ENCODE results near the gene EZH1.
"Not testable (repeated sequence)": the region's sequence is repeated elsewhere in the genome, so short reads cannot be mapped to it uniquely, and the experiment has no call there.

Gene EZH1

DNA sequence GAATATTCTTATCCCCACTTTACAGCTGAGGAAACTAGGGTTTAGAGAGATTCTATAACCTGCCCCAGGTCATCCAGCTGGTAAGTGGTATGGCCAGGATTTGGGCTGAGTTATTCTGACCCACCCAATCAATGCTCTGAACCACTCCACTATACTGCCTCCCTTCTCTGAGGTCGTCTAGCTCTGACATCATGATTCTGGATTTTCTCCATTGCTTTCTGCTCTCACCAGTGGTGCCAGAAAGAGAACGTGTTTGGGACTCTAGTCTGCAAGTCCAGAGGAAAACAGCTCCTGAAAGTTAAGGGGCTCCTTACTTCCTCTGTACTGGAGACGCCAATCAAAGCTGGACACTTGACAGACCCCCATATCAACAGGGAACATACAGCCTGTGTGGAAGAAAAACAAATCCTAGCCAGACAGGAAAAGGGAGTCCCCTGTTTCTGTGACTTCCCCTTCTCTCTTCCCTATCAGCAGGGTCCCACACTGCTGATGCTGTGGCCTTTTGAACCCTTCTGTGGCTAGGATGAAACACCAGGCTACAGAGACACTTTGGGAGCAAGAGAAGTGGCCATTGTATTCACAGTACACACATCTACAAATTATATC lies 6.0 kb upstream of the EZH1 start:
- H3K27me3 ChIP-seq (ENCODE audit: control insufficient read depth in 5 of 5, insufficient read depth in 4 of 5, low read length in 5 of 5): no peaks in the 10 kb centered on the region
- no peaks in the 10 kb centered on the region for H3K9me3 ChIP-seq (ENCODE audit: control insufficient read depth in 5 of 5, low read length in 5 of 5)
- peaks cover 25 to 59% (median 52%) of the 10 kb centered on the region in 5 donors for H3K4me1 ChIP-seq (ENCODE audit: control insufficient read depth in 5 of 5, insufficient read depth in 5 of 5, low read length in 5 of 5)
- no peak overlapping the region for H3K4me3 ChIP-seq (ENCODE audit: low read depth in 1 of 5, low read length in 5 of 5)
- peak overlapping the region in 2 of 5 donors; percentile 5 to 46 for H3K9ac ChIP-seq (ENCODE audit: low read length in 5 of 5)
- H3K27ac ChIP-seq (ENCODE audit: low read depth, low read length): peak overlapping the region; percentile 97
- H3K36me3 ChIP-seq (ENCODE audit: control insufficient read depth in 5 of 5, insufficient read depth in 5 of 5, low read length in 5 of 5): no peaks in the 10 kb centered on the region

DNA sequence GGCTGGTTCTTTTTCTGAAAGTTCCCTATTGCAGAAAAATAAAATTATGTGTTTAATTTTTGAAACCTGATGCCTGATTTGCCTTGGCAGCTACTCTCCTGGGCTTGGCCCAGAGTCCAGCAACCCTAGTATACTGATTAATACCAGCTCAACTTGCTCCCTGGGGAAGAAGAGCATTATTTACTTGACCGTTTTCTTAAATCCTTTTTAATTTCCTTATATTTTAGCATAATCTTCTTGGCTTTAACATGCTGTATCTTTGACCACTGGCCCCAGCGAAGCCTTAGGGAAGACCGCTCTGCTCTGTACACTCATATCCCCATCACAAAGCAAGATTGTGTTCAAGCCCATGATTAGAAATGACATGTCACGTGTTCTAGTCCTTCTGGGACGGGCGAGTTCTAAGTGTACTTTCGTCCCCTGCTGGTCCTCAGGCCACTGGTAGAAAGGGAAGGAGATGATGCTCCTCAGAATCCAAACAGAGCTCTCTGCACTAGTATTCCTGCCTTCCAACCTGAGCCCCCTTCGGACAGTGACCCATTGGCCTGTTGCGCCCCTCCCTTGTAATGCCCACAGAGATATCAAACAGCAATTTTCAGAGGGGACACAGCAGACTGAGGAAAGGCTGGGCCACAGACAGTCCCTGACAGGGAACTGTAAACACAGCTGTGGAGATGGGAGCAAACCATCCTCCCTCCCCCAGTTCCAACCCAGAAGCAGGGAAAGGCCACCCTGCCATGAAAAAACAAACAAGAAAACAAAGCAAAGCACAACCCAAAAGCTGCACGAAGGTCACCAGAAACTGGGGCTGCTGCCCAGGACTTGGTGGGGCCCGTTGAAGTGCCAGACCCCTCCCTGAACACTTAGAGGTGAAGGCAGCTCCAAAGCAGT lies 4.3 kb upstream of the EZH1 start:
- H3K27me3 ChIP-seq (ENCODE audit: control insufficient read depth in 5 of 5, insufficient read depth in 4 of 5, low read length in 5 of 5): no peaks in the 10 kb centered on the region
- peak overlapping the region in 2 of 5 donors; percentile 11 to 37 for H3K4me3 ChIP-seq (ENCODE audit: low read depth in 1 of 5, low read length in 5 of 5)
- peak overlapping the region in 3 of 5 donors; percentile 55 to 84 (median 59) for H3K9ac ChIP-seq (ENCODE audit: low read length in 5 of 5)
- no peaks in the 10 kb centered on the region for H3K9me3 ChIP-seq (ENCODE audit: control insufficient read depth in 5 of 5, low read length in 5 of 5)
- no peaks in the 10 kb centered on the region for H3K36me3 ChIP-seq (ENCODE audit: control insufficient read depth in 5 of 5, insufficient read depth in 5 of 5, low read length in 5 of 5)
- peaks cover 25 to 53% (median 49%) of the 10 kb centered on the region in 5 donors for H3K4me1 ChIP-seq (ENCODE audit: control insufficient read depth in 5 of 5, insufficient read depth in 5 of 5, low read length in 5 of 5)
- H3K27ac ChIP-seq (ENCODE audit: low read depth, low read length): peak overlapping the region; percentile 97

DNA sequence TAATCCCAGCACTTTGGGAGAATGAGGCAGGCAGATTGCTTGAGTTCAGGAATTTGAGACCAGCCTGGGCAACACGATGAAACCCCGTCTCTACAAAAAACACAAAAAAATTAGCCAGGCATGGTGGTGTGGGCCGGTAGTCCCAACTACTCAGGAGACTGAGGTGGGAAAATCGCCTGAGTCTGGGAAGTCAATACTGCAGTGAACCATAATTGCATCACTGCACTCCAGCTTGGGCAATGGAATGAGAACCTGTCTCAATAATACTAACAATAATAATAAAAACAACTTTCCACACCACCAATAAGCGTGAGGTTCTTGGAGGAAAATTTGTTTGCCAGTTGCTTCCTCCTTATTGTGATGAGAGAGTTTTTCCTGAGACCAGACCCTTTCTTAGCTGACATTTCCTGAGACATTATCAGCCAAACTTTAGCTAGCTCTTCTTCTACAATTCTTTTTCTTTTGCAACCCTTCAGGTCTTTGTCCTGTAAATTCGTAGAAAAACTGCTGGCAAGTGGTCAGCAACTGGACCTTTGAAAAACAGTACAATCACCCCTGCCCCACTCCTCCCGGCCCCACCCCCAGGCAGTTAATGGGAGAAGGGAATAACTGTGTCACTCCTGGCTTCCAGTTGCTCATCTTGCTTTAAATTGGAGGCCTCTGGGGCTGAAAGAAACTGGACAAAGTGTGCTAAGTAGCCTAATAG lies 3.5 kb upstream of the EZH1 start:
- Histone ChIP-seq H3K36me3 (ENCODE audit: control insufficient read depth in 5 of 5, insufficient read depth in 5 of 5, low read length in 5 of 5) (no peaks in the 10 kb centered on the region), H3K4me1 (ENCODE audit: control insufficient read depth in 5 of 5, insufficient read depth in 5 of 5, low read length in 5 of 5) (peaks cover 25 to 61% (median 57%) of the 10 kb centered on the region in 5 donors), H3K4me3 (ENCODE audit: low read depth in 1 of 5, low read length in 5 of 5) (peak overlapping the region in 1 of 5 donors; percentile 11), H3K27ac (ENCODE audit: low read depth, low read length) (peak overlapping the region; percentile 97), H3K9ac (ENCODE audit: low read length in 5 of 5) (peak overlapping the region in 3 of 5 donors; percentile 49 to 58 (median 55)), H3K9me3 (ENCODE audit: control insufficient read depth in 5 of 5, low read length in 5 of 5) (no peaks in the 10 kb centered on the region), H3K27me3 (ENCODE audit: control insufficient read depth in 5 of 5, insufficient read depth in 4 of 5, low read length in 5 of 5) (no peaks in the 10 kb centered on the region)

DNA sequence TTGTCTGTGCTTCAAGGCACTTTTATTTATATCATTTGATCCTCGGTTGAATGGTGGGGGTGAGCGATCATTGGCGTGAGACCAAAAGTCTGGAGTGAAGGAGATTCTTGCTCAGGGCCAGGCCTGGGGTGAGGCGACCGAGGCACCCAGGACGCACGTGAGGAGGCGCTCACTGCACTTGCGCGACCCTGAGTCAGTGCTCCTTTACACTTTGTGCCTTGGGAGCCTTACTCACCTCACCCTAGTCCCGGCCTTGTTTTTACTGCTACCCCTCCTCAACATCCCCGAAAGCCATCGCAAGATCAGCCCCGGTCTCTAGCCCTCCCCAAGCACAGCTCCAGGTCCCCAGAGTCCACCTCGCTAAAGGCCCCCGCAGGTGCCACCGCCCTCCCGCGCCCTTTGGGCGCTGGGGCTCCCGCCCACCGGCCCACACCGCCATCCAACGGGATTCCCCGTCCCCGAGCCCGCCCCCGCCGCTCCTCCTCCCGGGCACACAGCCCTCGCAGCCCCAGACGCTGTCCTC lies 496 bp downstream of the EZH1 start:
- H3K9me3 ChIP-seq (ENCODE audit: control insufficient read depth in 5 of 5, low read length in 5 of 5): no peaks in the 10 kb centered on the region
- H3K4me3 ChIP-seq (ENCODE audit: low read depth in 1 of 5, low read length in 5 of 5): peak overlapping the region; percentile 72 to 85 (median 81)
- H3K27me3 ChIP-seq (ENCODE audit: control insufficient read depth in 5 of 5, insufficient read depth in 4 of 5, low read length in 5 of 5): no peaks in the 10 kb centered on the region
- H3K36me3 ChIP-seq (ENCODE audit: control insufficient read depth in 5 of 5, insufficient read depth in 5 of 5, low read length in 5 of 5): peaks cover 0 to 5% (median 0%) of the 10 kb centered on the region in 5 donors
- peak overlapping the region; percentile 93 for H3K27ac ChIP-seq (ENCODE audit: low read depth, low read length)
- H3K4me1 ChIP-seq (ENCODE audit: control insufficient read depth in 5 of 5, insufficient read depth in 5 of 5, low read length in 5 of 5): peaks cover 11 to 64% (median 56%) of the 10 kb centered on the region in 5 donors
- H3K9ac ChIP-seq (ENCODE audit: low read length in 5 of 5): peak overlapping the region; percentile 39 to 87 (median 81)

DNA sequence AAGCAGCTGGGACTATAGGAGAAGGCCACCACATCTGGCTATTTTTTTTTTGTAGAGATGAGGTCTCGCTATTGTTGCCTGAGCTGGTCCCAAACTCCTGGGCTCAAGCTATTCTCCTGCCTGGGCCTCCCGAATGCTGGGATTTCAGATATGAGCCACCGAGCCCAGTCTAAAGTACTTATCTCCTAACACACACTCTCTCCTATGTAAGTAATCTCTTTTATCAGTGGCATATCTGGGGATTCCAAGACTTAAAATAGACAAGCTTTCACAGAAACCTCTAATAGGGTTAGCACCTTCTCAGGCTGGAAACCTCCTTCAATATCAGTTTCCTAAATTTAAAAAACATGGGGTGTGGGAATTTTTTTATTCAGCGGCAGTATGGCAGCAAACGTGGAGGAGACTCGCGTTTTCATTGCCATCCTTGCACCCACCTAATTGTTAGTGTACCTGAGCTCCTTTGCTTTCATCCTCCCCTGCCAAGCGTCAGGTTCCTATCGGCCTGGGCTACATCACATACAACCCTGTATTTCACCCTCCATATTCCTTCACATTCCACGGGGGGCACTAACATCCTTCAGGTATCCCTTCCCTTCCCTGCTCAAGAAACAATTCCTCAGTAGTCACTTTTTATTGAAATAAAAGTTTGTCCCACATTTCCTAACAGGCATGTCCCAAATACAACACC lies 1.1 kb downstream of the EZH1 start:
- Histone ChIP-seq H3K9me3 (ENCODE audit: control insufficient read depth in 5 of 5, low read length in 5 of 5) (no peaks in the 10 kb centered on the region), H3K4me3 (ENCODE audit: low read depth in 1 of 5, low read length in 5 of 5) (peak overlapping the region; percentile 72 to 85 (median 81)), H3K27ac (ENCODE audit: low read depth, low read length) (peak overlapping the region; percentile 93), H3K27me3 (ENCODE audit: control insufficient read depth in 5 of 5, insufficient read depth in 4 of 5, low read length in 5 of 5) (no peaks in the 10 kb centered on the region), H3K9ac (ENCODE audit: low read length in 5 of 5) (peak overlapping the region; percentile 39 to 87 (median 81)), H3K4me1 (ENCODE audit: control insufficient read depth in 5 of 5, insufficient read depth in 5 of 5, low read length in 5 of 5) (peaks cover 7 to 63% (median 50%) of the 10 kb centered on the region in 5 donors), H3K36me3 (ENCODE audit: control insufficient read depth in 5 of 5, insufficient read depth in 5 of 5, low read length in 5 of 5) (peaks cover 0 to 5% (median 0%) of the 10 kb centered on the region in 5 donors)

DNA sequence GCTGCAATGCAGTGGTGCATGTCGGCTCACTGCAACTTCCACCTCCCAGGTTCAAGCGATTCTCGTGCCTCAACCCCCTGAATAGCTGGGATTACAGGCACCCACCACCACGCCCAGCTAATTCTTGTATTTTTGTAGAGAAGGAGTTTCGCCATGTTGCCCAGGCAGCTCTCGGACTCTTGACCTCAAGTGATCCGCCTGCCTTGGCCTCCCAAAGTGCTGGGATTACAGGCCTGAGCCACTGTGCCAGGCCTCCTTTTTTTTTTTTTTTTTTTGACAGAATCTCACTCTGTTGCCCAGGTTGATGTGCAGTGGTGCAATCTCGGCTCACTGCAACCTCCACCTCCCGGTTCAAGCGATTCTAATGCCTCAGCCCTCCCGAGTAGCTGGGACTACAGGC lies 1.9 kb downstream of the EZH1 start:
- H3K9me3 ChIP-seq (ENCODE audit: control insufficient read depth in 5 of 5, low read length in 5 of 5); H3K27me3 ChIP-seq (ENCODE audit: control insufficient read depth in 5 of 5, insufficient read depth in 4 of 5, low read length in 5 of 5); H3K4me3 ChIP-seq (ENCODE audit: low read depth in 1 of 5, low read length in 5 of 5); H3K36me3 ChIP-seq (ENCODE audit: control insufficient read depth in 5 of 5, insufficient read depth in 5 of 5, low read length in 5 of 5): not testable (repeated sequence)
- Histone ChIP-seq H3K4me1 (ENCODE audit: control insufficient read depth in 5 of 5, insufficient read depth in 5 of 5, low read length in 5 of 5) (peaks cover 4 to 55% (median 42%) of the 10 kb centered on the region in 5 donors), H3K27ac (ENCODE audit: low read depth, low read length) (peak overlapping the region; percentile 93), H3K9ac (ENCODE audit: low read length in 5 of 5) (peak overlapping the region in 1 of 5 donors; percentile 77)

DNA sequence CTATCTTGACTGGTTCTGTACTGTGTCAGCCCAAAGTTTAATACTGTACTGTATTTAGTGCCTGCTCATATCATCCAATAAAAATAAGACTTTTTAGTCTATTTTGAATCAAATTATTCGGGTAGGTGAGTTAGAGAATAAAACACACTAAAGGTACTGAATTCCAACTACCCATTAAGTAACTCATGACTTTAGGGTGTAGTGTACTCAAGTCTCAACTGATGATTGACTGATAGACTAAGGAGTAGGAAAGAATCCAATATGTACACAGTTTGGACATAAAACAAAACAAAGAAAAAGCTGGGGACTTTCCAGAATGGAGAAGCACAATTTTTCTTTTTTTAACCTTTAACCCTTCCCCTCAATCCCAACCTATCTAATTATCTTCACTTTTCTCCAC lies 4.1 kb downstream of the EZH1 start:
- Histone ChIP-seq H3K36me3 (ENCODE audit: control insufficient read depth in 5 of 5, insufficient read depth in 5 of 5, low read length in 5 of 5) (peaks cover 0 to 5% (median 0%) of the 10 kb centered on the region in 5 donors), H3K9ac (ENCODE audit: low read length in 5 of 5) (no peak overlapping the region), H3K9me3 (ENCODE audit: control insufficient read depth in 5 of 5, low read length in 5 of 5) (no peaks in the 10 kb centered on the region), H3K4me1 (ENCODE audit: control insufficient read depth in 5 of 5, insufficient read depth in 5 of 5, low read length in 5 of 5) (peaks cover 0 to 66% (median 41%) of the 10 kb centered on the region in 5 donors), H3K4me3 (ENCODE audit: low read depth in 1 of 5, low read length in 5 of 5) (no peak overlapping the region), H3K27me3 (ENCODE audit: control insufficient read depth in 5 of 5, insufficient read depth in 4 of 5, low read length in 5 of 5) (no peaks in the 10 kb centered on the region), H3K27ac (ENCODE audit: low read depth, low read length) (peak overlapping the region; percentile 93)

DNA sequence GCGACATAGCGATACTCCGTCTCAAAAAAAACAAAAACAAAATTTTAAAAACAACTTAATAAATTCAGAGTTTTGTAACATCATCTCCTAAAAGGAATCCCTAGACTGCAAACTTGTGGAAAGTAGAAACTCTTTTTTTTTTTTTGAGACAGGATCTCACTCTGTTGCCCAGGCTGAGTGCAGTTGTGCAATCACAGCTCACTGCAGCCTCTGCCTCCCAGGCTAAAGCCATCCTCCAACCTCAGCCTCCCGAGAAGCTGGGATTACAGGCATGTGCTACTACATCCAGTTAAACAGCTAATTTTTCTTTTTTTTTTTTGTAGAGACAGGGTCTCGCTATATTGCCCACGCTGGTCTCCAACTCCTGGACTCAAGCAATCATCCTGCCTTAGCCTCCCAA lies 19.7 kb downstream of the EZH1 start:
- Histone ChIP-seq H3K27ac (ENCODE audit: low read depth, low read length) (no peak overlapping the region), H3K4me3 (ENCODE audit: low read depth in 1 of 5, low read length in 5 of 5) (no peak overlapping the region), H3K36me3 (ENCODE audit: control insufficient read depth in 5 of 5, insufficient read depth in 5 of 5, low read length in 5 of 5) (peaks cover 30 to 83% (median 59%) of the 10 kb centered on the region in 5 donors), H3K27me3 (ENCODE audit: control insufficient read depth in 5 of 5, insufficient read depth in 4 of 5, low read length in 5 of 5) (no peaks in the 10 kb centered on the region), H3K4me1 (ENCODE audit: control insufficient read depth in 5 of 5, insufficient read depth in 5 of 5, low read length in 5 of 5) (peaks cover 0 to 2% (median 0%) of the 10 kb centered on the region in 5 donors), H3K9ac (ENCODE audit: low read length in 5 of 5) (no peak overlapping the region), H3K9me3 (ENCODE audit: control insufficient read depth in 5 of 5, low read length in 5 of 5) (no peaks in the 10 kb centered on the region)

DNA sequence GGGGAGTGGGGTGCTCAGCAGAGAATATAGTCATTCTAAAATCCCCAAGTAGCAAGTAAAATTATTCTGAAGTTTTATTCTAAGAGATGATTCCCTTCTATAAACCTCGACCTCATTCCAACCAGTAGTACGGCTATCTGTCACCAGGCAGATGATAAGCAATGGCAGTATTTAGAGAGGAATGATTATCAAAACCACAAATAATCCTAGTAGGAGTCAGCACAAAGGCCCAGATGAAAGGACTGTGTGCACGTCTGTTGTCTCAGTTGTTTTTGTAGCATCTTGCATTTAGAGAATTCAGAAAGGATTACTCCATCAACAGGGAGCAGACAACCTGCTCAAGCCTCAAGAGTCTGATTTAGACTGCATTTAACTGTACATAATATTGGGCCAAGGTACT lies 21.2 kb downstream of the EZH1 start:
- peaks cover 0 to 2% (median 0%) of the 10 kb centered on the region in 5 donors for H3K4me1 ChIP-seq (ENCODE audit: control insufficient read depth in 5 of 5, insufficient read depth in 5 of 5, low read length in 5 of 5)
- H3K27ac ChIP-seq (ENCODE audit: low read depth, low read length): no peak overlapping the region
- H3K9me3 ChIP-seq (ENCODE audit: control insufficient read depth in 5 of 5, low read length in 5 of 5): no peaks in the 10 kb centered on the region
- H3K27me3 ChIP-seq (ENCODE audit: control insufficient read depth in 5 of 5, insufficient read depth in 4 of 5, low read length in 5 of 5): no peaks in the 10 kb centered on the region
- H3K9ac ChIP-seq (ENCODE audit: low read length in 5 of 5): no peak overlapping the region
- peaks cover 35 to 83% (median 60%) of the 10 kb centered on the region in 5 donors for H3K36me3 ChIP-seq (ENCODE audit: control insufficient read depth in 5 of 5, insufficient read depth in 5 of 5, low read length in 5 of 5)
- no peak overlapping the region for H3K4me3 ChIP-seq (ENCODE audit: low read depth in 1 of 5, low read length in 5 of 5)

Data from subcutaneous abdominal adipose tissue (tissue), 5 donors.